ENCODE results near the gene CADPS.

DNA sequence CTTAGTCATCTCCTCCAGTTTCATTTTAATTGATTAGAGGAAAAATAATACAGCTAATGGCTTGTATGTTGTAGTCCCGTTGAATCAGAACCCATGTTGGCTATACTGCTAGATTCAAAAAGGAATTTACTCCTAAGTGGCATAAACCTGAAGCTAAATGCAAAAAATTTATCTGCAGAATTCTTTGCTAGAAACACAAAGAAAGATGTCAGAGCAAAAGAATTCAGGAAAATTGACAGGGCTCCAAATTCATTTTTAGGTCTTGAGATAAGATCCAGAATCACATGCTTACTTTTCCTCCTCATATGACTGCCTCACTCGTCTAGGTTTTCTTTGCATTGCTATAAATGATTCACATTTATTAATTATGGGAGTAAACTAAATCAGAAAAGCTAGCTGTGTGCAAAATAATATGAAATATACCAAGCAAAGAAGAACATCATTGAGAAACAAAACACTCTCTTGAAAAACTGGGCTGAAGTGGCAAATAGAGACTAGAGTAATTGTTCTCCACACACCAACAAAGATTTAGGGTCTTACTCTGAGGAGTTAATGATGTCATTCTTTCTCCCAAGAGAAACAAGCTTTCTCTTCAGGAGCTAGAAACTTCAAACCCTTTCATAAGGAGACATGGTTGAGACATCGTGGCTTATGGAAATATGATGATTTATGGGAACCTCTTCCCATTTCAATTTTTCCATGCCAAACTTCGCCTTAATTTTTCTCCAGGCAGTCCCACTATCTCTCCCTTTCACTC is 407.1 kb downstream of the CADPS start:
- TF ChIP-seq, protein P1, sequence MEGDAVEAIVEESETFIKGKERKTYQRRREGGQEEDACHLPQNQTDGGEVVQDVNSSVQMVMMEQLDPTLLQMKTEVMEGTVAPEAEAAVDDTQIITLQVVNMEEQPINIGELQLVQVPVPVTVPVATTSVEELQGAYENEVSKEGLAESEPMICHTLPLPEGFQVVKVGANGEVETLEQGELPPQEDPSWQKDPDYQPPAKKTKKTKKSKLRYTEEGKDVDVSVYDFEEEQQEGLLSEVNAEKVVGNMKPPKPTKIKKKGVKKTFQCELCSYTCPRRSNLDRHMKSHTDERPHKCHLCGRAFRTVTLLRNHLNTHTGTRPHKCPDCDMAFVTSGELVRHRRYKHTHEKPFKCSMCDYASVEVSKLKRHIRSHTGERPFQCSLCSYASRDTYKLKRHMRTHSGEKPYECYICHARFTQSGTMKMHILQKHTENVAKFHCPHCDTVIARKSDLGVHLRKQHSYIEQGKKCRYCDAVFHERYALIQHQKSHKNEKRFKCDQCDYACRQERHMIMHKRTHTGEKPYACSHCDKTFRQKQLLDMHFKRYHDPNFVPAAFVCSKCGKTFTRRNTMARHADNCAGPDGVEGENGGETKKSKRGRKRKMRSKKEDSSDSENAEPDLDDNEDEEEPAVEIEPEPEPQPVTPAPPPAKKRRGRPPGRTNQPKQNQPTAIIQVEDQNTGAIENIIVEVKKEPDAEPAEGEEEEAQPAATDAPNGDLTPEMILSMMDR (IDR thresholded peaks at IDR 0.05): no peak
- TF ChIP-seq NR2C2 (CRISPR knock-in tag; IDR thresholded peaks at IDR 0.05) (no peak), FOXJ3 (CRISPR knock-in tag; IDR thresholded peaks at IDR 0.05; ENCODE audit: borderline replicate concordance) (no peak), JUN (CRISPR knock-in tag; IDR thresholded peaks at IDR 0.05) (no peak), ZNF121 (CRISPR knock-in tag; IDR thresholded peaks at IDR 0.05) (no peak), ESRRA (CRISPR knock-in tag; IDR thresholded peaks at IDR 0.05; ENCODE audit: borderline replicate concordance) (no peak), CREB1 (CRISPR knock-in tag; IDR thresholded peaks at IDR 0.05) (no peak), MXD4 (CRISPR knock-in tag; IDR thresholded peaks at IDR 0.05; ENCODE audit: borderline replicate concordance) (no peak)
- TF ChIP-seq, protein P2, sequence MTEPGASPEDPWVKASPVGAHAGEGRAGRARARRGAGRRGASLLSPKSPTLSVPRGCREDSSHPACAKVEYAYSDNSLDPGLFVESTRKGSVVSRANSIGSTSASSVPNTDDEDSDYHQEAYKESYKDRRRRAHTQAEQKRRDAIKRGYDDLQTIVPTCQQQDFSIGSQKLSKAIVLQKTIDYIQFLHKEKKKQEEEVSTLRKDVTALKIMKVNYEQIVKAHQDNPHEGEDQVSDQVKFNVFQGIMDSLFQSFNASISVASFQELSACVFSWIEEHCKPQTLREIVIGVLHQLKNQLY (CRISPR knock-in tag; IDR thresholded peaks at IDR 0.05): no peak
- TF ChIP-seq, protein P3, sequence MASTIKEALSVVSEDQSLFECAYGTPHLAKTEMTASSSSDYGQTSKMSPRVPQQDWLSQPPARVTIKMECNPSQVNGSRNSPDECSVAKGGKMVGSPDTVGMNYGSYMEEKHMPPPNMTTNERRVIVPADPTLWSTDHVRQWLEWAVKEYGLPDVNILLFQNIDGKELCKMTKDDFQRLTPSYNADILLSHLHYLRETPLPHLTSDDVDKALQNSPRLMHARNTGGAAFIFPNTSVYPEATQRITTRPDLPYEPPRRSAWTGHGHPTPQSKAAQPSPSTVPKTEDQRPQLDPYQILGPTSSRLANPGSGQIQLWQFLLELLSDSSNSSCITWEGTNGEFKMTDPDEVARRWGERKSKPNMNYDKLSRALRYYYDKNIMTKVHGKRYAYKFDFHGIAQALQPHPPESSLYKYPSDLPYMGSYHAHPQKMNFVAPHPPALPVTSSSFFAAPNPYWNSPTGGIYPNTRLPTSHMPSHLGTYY (CRISPR knock-in tag; IDR thresholded peaks at IDR 0.05): no peak
- TF ChIP-seq, protein P4, sequence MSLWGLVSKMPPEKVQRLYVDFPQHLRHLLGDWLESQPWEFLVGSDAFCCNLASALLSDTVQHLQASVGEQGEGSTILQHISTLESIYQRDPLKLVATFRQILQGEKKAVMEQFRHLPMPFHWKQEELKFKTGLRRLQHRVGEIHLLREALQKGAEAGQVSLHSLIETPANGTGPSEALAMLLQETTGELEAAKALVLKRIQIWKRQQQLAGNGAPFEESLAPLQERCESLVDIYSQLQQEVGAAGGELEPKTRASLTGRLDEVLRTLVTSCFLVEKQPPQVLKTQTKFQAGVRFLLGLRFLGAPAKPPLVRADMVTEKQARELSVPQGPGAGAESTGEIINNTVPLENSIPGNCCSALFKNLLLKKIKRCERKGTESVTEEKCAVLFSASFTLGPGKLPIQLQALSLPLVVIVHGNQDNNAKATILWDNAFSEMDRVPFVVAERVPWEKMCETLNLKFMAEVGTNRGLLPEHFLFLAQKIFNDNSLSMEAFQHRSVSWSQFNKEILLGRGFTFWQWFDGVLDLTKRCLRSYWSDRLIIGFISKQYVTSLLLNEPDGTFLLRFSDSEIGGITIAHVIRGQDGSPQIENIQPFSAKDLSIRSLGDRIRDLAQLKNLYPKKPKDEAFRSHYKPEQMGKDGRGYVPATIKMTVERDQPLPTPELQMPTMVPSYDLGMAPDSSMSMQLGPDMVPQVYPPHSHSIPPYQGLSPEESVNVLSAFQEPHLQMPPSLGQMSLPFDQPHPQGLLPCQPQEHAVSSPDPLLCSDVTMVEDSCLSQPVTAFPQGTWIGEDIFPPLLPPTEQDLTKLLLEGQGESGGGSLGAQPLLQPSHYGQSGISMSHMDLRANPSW (CRISPR knock-in tag; conservative IDR thresholded peaks at IDR 0.05; ENCODE audit: low read depth): no peak
